HG02623 (cell line): ENCODE results near the gene FBLN7.
"Not testable (repeated sequence)": the region's sequence is repeated elsewhere in the genome, so short reads cannot be mapped to it uniquely, and the experiment has no call there.

Experiments
- ATAC-seq: cut with Tn5 transposase; IDR thresholded peaks from one replicate; pipeline ENCODE4 v1.9.1; 2021; ENCODE audit warnings: moderate library complexity; ENCODE audit not compliant: unreplicated experiment

The FBLN7 gene, protein sequence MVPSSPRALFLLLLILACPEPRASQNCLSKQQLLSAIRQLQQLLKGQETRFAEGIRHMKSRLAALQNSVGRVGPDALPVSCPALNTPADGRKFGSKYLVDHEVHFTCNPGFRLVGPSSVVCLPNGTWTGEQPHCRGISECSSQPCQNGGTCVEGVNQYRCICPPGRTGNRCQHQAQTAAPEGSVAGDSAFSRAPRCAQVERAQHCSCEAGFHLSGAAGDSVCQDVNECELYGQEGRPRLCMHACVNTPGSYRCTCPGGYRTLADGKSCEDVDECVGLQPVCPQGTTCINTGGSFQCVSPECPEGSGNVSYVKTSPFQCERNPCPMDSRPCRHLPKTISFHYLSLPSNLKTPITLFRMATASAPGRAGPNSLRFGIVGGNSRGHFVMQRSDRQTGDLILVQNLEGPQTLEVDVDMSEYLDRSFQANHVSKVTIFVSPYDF

DNA sequence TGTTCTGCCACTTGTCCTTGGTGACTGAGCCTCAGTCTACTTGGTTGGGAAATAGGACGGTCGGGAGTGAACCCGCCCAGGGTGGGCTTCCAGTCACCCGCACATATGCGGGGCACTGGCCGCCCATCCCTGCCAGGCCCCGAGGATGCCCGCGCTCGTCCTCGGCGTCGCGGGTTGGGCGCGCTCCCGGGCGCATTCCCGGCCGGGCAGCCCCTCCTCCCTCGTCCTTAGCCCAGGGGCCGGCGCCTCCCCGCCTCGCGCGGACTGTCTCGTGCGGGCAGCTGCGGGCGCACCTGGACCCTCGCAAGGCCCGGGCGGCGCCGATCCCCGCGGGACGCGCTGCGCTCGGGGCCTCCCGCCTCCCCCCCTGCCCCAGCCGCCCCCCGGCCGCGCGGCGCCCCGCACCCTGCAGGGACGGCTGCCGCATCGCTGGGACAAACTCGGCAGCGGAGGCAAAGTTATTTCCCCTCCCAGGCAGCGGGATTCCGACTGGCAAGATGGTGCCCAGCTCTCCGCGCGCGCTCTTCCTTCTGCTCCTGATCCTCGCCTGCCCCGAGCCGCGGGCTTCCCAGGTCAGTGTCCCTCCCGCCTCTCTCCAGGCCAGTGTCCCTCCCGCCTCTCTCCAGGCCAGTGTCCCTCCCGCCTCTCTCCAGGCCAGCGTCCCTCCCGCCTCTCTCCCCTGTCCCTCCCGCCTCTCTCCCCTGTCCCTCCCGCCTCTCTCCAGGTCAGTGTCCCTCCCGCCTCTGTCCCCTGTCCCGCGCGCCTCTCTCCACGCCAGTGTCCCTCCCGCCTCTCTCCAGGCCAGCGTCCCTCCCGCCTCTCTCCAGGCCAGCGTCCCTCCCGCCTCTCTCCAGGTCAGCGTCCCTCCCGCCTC, at the start of gene FBLN7:
Gene FBLN7, plus strand, starts transcription at position 227 of the 874 bp plus-strand sequence. Its CDS starts 271 bp downstream, at position 498.
- no peak for ATAC-seq

DNA sequence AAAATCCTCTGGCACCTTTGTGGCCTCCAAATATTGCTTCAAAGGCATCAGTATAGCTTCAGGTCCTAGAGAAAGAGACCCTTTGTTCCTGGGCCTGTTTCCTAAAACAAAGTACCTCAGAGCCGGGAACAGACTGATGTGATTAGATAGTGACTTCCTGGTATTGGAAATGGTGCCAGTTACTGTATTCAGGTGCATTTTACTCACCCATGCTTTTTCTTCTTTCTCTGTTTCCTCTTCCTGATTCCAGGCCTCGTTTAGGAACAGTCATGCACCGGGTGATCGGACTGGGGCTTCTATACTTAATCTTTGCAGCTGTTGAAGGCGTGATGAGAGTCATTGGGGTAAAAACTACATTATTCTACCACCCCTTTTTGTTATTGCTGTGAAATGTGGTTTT, 48.8 kb upstream of the FBLN7 start:
- ATAC-seq: no peak

DNA sequence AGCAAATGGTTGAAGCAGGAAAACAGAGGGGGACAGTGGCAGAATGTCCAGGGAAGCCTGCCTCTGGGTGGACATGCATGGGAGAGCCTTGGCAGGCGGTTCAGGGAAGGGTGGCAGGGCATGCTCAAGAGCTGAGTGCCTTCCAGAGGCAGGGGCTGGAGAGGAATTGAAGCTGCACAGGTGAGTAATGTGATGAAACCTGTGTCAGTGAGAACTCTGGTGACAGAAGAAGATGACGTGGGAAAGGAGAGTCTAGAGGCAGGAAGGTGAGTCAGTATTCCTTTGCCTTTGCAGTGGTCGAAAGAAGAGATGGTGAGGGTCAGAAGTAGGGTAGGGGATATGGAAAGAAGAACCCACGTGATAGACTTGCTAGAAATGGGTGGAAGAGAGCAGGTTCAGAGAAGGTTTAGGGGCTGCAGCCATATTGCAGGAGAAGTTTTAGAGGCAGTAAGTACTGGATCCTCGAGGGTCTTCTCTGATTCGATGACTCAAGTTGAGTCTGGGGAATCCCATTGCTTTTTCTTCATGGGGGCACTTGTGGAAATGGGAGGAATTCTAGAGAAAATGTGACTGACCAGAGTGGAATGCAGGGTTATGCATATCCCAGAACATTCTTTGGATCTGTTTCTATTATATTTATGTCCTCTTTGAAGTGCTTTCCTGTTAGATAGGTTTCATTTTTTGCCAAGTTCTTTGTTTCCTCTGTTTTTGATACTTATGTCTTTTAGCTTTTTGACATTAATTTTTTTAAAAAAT, 45.7 kb upstream of the FBLN7 start:
- no peak for ATAC-seq

DNA sequence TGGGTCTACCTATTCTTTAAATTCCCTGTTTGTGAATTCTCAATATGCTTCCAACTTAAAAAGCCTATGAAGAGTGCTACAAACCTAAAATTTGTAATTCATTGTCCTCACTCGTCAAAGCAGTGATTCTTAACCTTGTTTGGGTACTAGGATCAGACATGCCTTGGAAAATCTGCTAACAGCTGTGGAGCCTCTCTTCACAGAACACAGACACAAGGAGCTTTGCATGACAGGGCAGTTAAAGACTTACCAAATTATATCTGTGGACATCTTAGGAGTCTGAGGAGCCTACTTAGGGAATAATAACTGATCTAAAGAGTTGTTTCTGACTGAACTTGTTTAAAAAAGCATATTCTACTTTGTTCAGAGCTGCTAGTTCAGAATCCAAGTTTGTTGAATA, 45.0 kb upstream of the FBLN7 start:
- no peak for ATAC-seq

DNA sequence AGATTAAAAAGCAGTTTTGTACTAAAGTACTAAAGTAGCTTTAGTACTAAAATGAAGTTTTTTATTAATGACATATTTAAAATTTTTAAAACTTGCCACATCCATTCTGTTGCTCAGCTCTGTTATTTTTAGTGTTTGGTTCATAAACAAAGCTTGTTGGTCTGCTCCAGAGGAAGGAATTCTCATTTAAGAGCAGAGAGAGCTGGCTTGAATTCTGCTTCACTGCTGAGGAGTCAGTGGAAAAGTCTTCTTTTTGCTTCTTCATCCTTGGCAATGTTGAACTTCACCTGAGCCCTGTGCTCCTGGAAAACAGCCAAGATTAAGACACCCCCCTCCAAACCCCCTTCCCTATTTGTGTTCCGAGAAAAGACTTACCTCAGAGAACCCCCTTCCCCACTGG, 42.5 kb upstream of the FBLN7 start:
- ATAC-seq: no peak

DNA sequence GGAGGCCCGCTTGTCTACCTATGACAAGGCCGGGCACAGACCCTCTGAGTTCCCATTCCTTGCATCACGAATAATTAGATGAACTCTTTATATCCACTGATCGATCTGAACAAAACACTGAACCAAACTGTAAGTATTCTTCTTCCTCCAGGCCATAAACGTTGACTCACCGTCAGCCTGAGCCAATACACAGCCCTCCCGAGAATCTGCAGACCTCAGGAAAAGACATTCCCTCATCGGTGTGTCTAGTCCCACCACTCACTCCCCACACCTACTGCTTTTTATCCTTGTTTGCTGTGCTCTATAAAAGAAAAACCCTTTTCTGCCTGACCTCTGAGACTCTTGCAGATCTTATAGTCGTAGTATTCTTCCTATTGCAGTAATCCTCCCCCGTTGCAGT, 42.1 kb upstream of the FBLN7 start:
- ATAC-seq: no peak

DNA sequence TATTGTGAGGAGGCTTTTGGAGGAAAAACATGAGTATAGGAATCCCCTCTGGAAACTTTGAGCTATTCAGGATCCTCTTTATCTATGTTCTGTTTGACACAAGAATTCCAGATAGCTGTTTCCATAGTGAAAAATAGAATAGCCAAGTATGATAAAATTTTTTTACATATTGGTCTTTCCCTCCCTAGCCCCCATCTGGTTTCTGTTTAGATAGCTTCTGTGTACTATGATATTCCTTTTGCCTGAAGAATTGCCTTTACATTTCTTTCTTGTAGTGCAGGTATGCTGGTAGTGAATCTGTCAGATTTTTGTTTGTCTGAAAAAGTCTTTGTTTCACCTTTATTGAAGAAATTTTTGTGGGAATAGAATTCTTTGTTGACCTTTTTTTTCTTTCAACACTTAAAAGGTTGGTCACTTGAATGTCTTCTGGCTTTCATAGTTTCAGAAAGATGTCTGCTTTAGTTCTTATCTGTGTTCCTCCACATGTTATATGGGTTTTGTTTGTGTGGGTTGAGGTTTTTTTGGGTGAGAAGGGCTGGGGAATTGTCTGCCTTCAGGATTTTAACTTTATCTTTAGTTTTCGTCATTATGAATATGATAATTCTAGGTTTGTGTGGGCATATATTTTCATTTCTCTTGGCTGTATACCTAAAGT, 29.9 kb upstream of the FBLN7 start:
- ATAC-seq: no peak

DNA sequence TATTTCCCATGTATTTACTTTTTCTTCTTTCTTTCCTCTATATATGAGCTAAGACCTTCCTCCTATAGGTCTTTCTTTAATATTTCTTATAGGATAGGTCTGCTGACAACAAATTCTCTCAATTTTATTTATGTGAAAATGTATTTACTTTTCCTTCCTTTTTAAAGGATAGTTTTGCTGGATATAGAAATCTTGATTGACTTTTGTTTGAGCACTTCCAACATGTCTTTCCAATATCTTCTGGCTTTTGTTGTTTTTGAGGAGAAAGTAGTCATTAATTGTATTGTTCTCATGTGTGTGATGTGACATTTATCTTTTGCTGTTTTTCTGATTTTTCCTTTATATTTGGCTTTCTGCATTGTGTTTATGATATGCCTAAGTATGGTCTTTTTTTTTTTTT, 28.9 kb upstream of the FBLN7 start:
- ATAC-seq: no peak

DNA sequence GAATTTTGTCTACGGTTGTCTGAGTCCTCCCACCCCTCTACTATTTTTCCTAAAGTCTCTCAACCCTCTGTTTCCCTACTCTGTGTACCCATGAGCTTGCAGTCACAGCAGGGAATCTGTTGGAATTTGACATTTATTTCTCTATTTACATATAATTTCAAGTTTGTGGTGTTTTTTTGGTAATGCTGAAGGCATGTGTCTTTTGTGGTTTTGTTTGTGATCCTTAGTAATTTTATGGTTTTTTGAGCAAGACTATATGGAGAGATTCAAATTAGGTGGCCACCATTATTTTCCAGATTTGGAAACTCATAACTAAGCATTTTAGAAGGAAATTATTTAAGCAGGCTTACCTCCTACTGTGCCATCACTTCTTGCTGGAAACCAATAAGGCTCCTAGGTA, 27.2 kb upstream of the FBLN7 start:
- ATAC-seq: no peak

DNA sequence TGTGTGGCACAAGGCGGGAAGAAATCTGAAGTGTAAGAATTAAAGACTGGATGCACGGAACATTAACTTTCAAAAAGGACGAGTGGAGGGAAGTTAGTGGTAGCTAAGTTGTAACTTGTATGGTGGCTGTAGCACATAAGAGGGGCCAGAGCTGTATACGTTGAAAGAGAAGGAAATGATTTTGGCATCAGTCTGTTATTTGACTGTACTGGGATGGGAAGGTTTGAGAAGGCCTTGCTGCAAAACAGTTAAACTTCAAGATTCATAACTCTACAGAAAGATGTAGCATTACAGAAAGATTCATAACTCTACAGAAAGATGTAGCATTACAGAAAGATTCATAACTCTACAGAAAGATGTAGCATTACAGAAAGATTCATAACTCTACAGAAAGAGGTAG, 24.8 kb upstream of the FBLN7 start:
- ATAC-seq: not testable (repeated sequence)

DNA sequence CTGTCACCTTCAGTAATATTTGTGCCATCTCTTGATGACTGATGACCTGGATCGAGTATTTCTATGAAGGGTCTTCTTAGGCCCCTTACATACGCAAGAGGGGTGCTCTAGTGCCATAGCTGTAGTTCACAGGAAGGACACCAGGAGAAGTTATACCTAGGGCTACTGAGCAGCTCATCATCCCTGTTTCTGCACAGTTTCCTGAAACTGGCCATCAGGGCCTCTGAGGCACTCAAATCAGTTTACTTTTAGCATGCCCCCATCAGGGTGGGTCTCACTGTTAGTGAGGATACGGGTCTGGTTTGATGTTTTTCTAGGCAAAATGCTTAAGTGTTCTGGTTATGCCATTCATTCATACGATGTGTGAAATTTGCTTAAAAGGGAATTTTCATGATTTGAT, 20.0 kb upstream of the FBLN7 start:
- ATAC-seq: no peak

DNA sequence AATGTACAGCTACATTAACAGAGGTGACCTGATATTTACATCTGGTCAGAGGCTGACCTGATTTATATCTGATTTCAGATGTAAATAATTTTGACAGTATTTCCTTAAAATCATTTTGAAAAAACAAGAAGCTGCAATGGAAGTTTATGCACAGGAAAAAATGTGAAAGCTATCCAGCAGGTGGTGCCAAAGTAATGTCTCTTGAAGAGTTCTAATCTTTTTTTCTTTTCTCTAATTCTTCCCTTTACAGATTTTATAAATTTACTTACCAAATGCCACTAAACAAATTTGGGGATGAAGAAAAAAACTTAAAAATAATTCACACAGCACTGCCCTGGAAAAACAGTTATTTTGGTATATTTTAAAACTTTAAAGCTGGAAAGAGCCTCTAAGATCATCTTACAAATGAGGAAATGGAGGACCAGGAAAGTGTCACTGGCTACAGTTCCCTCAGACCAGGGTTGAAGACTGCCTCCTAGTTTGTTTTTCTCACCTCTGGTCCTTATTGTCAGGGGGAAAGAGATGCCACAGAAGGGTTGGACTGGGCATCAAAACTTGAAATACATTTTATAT, 16.4 kb upstream of the FBLN7 start:
- ATAC-seq: no peak

DNA sequence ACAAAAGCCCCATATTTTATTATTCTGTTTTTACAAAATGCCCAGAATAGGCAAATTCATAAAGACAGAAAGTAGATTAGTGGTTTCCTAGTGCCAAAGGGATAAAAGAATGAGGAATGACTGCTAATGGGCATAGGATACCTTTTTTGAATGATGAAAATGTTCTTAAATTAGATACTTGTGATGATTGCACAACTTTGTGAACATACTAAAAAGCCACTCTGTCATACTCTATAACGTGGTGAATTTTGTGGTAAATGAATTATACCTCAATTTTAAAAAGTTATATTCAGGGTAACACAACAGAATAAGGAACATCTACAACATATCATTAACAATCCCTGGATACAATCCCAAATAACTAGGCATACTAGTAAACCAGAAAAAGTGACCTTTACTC, 9.1 kb upstream of the FBLN7 start:
- no peak for ATAC-seq

DNA sequence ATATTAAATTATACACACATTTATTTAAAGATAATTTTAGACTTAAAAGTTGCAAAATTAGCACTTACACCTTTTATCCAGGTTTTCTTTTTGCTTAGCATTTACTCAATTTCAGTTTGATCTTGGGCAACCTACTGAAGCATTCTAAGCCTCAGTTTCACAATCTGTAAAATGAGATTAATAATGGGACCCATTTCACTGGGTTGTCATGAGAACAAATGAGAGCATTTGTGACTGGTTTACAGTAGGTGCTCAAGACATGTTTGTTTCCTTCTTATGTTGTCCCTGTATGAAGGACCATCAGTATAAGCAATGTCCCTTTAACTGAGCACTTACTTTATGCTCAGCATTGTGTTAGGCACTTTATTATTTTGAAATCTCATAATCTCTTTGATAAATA, 4.8 kb upstream of the FBLN7 start:
- no peak for ATAC-seq

DNA sequence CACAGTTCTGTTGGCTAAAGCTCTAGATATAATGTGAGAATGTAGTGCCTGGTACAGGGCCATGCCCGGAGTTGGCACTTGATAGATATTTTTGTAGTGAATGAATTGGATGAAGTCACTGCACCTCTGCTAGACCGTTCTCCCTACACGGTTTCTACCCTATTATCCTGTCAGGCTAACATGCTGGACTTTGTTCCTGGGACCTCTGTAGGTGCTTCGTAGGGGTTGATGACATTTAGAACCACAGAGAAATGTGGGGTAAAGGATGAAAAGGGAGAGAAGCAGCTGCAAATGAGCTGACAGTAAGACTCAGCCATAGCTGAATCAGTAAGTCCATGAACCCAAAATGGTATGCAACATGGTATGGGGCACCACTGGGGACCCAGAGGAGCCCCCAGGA, 4.1 kb upstream of the FBLN7 start:
- ATAC-seq: no peak

DNA sequence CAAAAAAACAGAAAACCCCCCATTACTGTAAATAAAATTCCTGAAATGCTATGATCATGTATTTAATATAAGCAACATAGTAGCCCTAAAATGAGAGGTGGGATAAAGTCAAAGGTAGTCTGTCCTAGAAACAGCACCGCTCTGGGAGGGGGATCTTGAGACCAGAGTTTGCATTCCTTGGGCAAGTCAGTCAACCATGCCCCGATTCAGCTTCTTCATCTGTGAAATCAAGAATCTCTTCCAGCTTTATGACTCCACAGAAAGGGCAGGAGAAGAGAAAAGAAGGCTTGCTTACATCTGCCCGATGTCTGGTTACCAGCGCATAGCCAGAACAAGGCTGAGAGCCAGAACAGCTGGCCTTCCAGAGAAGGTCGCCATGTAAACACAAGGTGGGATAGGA, 2.1 kb upstream of the FBLN7 start:
- ATAC-seq: no peak

DNA sequence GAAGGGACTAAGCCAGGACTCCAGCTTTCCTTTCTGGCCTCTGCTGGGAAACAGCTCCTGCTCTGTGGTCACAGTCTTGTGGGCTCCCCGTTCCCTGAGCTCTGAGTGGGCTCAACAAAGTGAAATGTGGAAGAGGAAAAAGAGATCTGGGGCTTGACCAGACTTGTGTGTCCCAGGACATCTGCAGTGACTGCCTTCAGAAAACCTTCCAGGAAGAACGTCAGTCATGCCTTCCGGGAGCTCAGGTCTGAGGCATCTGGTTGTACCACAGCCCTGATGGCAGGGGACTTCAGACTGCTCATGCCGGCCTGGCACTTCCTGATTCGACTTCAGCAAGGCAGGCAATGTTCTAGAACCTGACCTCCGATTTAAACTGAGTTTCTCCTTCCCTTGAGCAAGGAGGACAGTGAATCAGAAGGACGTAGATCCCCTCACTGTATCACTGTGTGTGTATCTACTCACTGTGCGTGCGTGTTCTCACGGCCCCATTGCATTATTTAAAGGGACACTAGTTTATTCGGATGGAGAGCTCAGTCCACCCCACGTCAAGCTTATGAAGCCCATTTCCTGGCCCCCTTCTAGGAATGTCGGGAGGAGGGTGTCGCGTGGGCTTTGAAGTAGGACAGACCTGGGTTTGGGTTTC, 548 bp upstream of the FBLN7 start:
- ATAC-seq: no peak

DNA sequence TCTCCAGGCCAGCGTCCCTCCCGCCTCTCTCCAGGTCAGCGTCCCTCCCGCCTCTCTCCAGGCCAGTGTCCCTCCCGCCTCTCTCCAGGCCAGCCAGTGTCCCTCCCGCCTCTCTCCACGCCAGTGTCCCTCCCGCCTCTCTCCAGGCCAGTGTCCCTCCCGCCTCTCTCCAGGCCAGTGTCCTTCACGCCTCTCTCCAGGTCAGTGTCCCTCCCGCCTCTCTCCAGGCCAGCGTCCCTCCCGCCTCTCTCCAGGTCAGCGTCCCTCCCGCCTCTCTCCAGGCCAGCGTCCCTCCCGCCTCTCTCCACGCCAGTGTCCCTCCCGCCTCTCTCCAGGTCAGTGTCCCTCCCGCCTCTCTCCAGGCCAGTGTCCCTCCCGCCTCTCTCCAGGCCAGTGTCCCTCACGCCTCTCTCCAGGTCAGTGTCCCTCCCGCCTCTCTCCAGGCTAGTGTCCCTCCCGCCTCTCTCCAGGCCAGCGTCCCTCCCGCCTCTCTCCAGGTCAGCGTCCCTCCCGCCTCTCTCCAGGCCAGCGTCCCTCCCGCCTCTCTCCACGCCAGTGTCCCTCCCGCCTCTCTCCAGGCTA, 939 bp downstream of the FBLN7 start:
- ATAC-seq: not testable (repeated sequence)

DNA sequence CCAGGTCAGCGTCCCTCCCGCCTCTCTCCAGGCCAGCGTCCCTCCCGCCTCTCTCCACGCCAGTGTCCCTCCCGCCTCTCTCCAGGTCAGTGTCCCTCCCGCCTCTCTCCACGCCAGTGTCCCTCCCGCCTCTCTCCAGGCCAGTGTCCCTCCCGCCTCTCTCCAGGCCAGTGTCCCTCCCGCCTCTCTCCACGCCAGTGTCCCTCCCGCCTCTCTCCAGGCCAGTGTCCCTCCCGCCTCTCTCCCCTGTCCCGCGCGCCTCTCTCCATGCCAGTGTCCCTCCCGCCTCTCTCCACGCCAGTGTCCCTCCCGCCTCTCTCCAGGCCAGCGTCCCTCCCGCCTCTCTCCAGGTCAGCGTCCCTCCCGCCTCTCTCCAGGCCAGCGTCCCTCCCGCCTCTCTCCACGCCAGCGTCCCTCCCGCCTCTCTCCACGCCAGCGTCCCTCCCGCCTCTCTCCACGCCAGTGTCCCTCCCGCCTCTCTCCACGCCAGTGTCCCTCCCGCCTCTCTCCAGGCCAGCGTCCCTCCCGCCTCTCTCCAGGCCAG, 1.5 kb downstream of the FBLN7 start:
- ATAC-seq: not testable (repeated sequence)
